ENCODE results near the gene CIP2A. TPM values are rescaled to one million over a fixed set of nuclear protein-coding genes. Genes with fewer than 3 reads are reported as not detected.
A peak's percentile ranks its signal among the peaks of the same experiment; 100 is the strongest.

Gene CIP2A
- polyA plus RNA-seq, 1 donor from 2014 or later, result 29.3 TPM

DNA sequence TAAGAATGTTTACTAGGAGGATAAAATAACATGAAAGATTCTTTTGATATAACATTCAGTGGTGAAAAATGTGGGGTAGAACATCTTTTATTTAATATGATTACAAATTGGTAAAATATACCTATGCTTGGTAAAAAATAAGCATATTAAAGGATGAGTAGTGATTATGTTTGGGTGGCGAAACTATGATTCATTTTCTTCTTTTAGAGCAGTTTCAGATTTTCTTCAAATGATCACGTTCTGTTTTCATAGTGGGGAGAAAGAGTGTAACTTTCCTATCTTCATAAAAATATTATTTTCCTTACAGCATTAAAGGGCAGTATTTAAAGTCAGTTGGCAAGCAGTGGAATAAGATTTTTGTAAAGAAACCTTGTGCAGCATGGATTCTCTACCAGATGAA, 15.8 kb upstream of the CIP2A start:
- Histone ChIP-seq H3K27ac (ENCODE audit: low read length) (no peak overlapping the region), H3K27me3 (ENCODE audit: insufficient read depth, low read depth, low read length) (no peaks in the 10 kb centered on the region), H3K9me3 (ENCODE audit: low read length) (no peaks in the 10 kb centered on the region), H3K79me2 (replicated peaks; ENCODE audit: insufficient read depth, low read length) (peaks cover 7% of the 10 kb centered on the region), H4K20me1 (ENCODE audit: insufficient read depth) (no peaks in the 10 kb centered on the region), H3K9me2 (ENCODE audit: insufficient read depth, low read length) (no peaks in the 10 kb centered on the region), H3K4me2 (ENCODE audit: low read length) (no peak overlapping the region), H3K36me3 (ENCODE audit: insufficient read depth, low read length) (no peaks in the 10 kb centered on the region), H2AFZ (ENCODE audit: low read depth, low read length) (no peak overlapping the region), H3F3A (ENCODE audit: insufficient read depth, low read length, poor library complexity, severe bottlenecking) (no peaks in the 10 kb centered on the region), H3K9ac (ENCODE audit: low read length) (no peak overlapping the region), H3K4me3 (ENCODE audit: low read length) (no peak overlapping the region)
- TF ChIP-seq, protein P1, sequence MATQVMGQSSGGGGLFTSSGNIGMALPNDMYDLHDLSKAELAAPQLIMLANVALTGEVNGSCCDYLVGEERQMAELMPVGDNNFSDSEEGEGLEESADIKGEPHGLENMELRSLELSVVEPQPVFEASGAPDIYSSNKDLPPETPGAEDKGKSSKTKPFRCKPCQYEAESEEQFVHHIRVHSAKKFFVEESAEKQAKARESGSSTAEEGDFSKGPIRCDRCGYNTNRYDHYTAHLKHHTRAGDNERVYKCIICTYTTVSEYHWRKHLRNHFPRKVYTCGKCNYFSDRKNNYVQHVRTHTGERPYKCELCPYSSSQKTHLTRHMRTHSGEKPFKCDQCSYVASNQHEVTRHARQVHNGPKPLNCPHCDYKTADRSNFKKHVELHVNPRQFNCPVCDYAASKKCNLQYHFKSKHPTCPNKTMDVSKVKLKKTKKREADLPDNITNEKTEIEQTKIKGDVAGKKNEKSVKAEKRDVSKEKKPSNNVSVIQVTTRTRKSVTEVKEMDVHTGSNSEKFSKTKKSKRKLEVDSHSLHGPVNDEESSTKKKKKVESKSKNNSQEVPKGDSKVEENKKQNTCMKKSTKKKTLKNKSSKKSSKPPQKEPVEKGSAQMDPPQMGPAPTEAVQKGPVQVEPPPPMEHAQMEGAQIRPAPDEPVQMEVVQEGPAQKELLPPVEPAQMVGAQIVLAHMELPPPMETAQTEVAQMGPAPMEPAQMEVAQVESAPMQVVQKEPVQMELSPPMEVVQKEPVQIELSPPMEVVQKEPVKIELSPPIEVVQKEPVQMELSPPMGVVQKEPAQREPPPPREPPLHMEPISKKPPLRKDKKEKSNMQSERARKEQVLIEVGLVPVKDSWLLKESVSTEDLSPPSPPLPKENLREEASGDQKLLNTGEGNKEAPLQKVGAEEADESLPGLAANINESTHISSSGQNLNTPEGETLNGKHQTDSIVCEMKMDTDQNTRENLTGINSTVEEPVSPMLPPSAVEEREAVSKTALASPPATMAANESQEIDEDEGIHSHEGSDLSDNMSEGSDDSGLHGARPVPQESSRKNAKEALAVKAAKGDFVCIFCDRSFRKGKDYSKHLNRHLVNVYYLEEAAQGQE (IDR thresholded peaks at IDR 0.05; ENCODE audit: borderline replicate concordance), result no peak
- TF ChIP-seq, protein P2, sequence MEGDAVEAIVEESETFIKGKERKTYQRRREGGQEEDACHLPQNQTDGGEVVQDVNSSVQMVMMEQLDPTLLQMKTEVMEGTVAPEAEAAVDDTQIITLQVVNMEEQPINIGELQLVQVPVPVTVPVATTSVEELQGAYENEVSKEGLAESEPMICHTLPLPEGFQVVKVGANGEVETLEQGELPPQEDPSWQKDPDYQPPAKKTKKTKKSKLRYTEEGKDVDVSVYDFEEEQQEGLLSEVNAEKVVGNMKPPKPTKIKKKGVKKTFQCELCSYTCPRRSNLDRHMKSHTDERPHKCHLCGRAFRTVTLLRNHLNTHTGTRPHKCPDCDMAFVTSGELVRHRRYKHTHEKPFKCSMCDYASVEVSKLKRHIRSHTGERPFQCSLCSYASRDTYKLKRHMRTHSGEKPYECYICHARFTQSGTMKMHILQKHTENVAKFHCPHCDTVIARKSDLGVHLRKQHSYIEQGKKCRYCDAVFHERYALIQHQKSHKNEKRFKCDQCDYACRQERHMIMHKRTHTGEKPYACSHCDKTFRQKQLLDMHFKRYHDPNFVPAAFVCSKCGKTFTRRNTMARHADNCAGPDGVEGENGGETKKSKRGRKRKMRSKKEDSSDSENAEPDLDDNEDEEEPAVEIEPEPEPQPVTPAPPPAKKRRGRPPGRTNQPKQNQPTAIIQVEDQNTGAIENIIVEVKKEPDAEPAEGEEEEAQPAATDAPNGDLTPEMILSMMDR (IDR thresholded peaks at IDR 0.05; ENCODE audit: poor library complexity, severe bottlenecking), result no peak
- TF ChIP-seq EP300 (conservative IDR thresholded peaks at IDR 0.05; ENCODE audit: poor library complexity, severe bottlenecking), result no peak
- TF ChIP-seq EZH2 (IDR thresholded peaks at IDR 0.05; ENCODE audit: borderline replicate concordance, insufficient read depth, low read length, poor library complexity, severe bottlenecking), result no peak

DNA sequence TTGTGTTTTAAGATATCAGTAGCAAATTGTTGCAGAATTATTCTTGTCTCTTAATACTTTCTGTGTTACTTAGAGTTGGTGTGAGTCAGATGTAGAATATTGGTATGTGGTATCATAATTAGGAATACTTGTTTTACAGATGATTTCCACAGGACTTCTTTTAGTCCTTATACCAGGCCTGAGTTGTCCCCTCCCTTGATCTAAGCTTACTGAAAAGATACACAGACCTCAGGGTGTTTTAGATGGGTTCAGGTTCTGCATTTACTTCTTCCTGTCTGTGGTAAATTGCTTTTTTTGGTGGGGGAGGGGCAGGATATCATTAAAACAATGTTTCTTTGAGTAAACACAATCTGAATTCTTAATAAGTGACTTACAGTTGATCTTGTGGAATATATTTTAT, 14.5 kb upstream of the CIP2A start:
- TF ChIP-seq SMC3 (conservative IDR thresholded peaks at IDR 0.05; ENCODE audit: poor library complexity), result no peak
- TF ChIP-seq RAD21 (conservative IDR thresholded peaks at IDR 0.05), result no peak
- TF ChIP-seq TAF1 (IDR thresholded peaks at IDR 0.05; ENCODE audit: low read depth), result no peak
- no peak for TF ChIP-seq MXI1 (conservative IDR thresholded peaks at IDR 0.05; ENCODE audit: poor library complexity, severe bottlenecking)
- TF ChIP-seq, protein P1 (IDR thresholded peaks at IDR 0.05; ENCODE audit: borderline replicate concordance), result no peak
- no peak overlapping the region for H2AFZ ChIP-seq (ENCODE audit: low read depth, low read length)
- no peaks in the 10 kb centered on the region for H3F3A ChIP-seq (ENCODE audit: insufficient read depth, low read length, poor library complexity, severe bottlenecking)
- peak overlapping the region; percentile 51 for H3K4me3 ChIP-seq (ENCODE audit: low read length)
- H3K4me2 ChIP-seq (ENCODE audit: low read length), result no peak overlapping the region
- H3K27ac ChIP-seq (ENCODE audit: low read length), result peak overlapping the region; percentile 58
- H3K9ac ChIP-seq (ENCODE audit: low read length), result peak overlapping the region; percentile 40
- no peaks in the 10 kb centered on the region for H3K9me3 ChIP-seq (ENCODE audit: low read length)
- H3K79me2 ChIP-seq (replicated peaks; ENCODE audit: insufficient read depth, low read length), result peaks cover 7% of the 10 kb centered on the region
- H3K9me2 ChIP-seq (ENCODE audit: insufficient read depth, low read length), result no peaks in the 10 kb centered on the region
- H4K20me1 ChIP-seq (ENCODE audit: insufficient read depth), result no peaks in the 10 kb centered on the region
- H3K36me3 ChIP-seq (ENCODE audit: insufficient read depth, low read length), result no peaks in the 10 kb centered on the region
- no peaks in the 10 kb centered on the region for H3K27me3 ChIP-seq (ENCODE audit: insufficient read depth, low read depth, low read length)
